ENCODE data around the gene PRKD2.
"Not testable (repeated sequence)": the region's sequence is repeated elsewhere in the genome, so short reads cannot be mapped to it uniquely, and the experiment has no call there.

Gene PRKD2

DNA sequence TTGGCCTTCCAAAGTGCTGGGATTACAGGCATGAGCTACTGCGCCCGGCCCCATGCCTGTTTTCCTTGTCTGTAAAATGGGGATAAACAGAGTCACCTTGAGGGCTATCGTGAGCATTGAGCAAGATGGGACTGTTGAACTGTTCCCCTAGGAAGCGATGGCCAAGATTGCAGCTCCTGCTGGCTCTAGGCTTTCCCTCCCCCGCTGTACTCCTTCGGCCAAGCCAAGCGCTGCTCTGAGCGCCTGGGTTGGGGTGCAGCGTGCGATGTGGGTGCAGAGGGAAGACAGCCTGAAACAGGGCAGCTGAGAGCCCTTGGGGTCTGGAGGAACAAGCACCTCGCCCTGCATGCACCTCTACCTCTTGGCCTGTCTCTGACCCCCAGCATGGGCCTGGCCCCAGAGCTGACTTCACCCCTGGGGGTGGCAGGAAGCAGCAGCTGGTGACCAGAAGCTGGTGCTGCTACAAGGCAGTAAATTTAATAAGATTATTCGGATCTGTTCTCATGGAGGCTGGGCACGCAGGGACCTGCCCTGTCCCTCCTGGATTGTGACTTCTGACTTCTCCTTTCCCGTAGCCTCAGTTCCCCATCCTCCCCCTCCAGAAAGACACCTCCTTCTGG lies 86.2 kb downstream of the PRKD2 start:
- no peak for ATAC-seq
- Mint-ChIP-seq H3K36me3 (peaks cover 20% of the 10 kb centered on the region), H3K27ac (no peak overlapping the region), H3K9me3 (no peaks in the 10 kb centered on the region), H3K4me3 (no peak overlapping the region), H3K27me3 (no peaks in the 10 kb centered on the region), H3K4me1 (peaks cover 49% of the 10 kb centered on the region)

DNA sequence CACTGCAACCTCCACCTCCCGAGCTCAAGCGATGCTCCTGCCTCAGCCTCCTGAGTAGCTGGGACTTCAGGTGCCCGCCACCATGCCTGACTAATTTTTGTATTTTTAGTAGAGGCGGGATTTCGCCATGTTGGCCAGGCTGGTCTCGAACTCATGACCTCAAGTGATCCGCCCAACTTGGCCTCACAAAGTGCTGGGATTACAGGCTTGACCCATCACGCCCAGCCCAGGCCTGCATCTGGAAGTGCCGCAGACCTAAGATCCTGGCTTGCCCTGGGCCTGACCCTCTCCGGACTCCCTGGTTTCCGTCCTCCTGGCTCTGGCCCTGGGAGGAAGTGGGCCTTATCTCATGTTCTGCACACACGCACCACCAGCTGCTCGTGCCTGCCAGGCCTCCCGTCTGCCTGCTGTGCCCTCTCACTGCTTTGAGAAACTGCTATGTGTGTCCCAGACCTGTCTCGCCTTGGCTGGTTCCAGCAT lies 87.3 kb downstream of the PRKD2 start:
- Mint-ChIP-seq H3K27ac (peak overlapping the region; percentile 18), H3K4me3 (no peak overlapping the region), H3K9me3 (no peaks in the 10 kb centered on the region), H3K4me1 (peaks cover 61% of the 10 kb centered on the region), H3K27me3 (no peaks in the 10 kb centered on the region), H3K36me3 (peaks cover 25% of the 10 kb centered on the region)
- no peak for ATAC-seq

DNA sequence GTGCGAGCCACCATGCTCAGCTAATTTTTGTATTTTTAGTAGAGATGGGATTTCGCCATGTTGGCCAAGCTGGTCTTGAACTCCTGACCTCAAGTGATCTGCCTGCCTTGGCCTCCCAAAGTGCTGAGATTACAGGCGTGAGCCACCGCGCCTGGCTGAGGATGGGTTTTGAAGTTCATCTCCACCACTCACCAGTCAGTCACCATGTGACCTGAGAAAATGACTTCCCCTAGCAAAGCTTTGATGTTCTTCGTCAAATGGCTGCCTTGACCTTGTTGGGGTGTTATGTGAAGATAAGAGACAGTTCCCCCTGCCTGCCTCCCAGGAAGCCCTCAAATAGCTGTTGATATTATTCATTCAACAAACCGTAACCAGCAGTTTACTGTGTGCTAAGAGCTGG lies 87.9 kb downstream of the PRKD2 start:
- peaks cover 66% of the 10 kb centered on the region for H3K4me1 Mint-ChIP-seq
- peaks cover 32% of the 10 kb centered on the region for H3K36me3 Mint-ChIP-seq
- not testable (repeated sequence) for H3K9me3 Mint-ChIP-seq, ATAC-seq, H3K4me3 Mint-ChIP-seq, H3K27me3 Mint-ChIP-seq
- peak overlapping the region; percentile 70 for H3K27ac Mint-ChIP-seq

DNA sequence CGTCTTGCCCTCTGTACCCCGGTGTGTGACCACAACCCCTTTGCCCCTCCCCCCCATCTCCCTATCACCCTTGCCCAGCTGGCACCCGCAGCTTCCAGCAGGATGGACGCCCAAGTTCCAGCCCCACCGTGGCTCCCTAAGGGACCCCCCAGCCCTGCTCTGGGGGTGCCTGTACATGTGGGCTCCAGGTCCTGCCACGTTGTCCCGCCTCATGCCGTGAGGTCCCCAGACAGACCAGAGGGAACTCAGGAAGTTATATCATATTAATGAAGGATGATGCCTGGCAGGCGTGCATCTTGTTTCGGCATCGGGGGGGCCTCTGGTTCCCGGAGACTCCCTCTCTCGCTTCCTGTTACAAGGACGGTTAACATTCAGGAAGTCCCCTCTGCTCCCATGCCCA lies 90.5 kb downstream of the PRKD2 start:
- H3K27ac Mint-ChIP-seq = peak overlapping the region; percentile 86
- H3K4me3 Mint-ChIP-seq = no peak overlapping the region
- peaks cover 65% of the 10 kb centered on the region for H3K4me1 Mint-ChIP-seq
- no peaks in the 10 kb centered on the region for H3K27me3 Mint-ChIP-seq
- no peak for ATAC-seq
- peaks cover 35% of the 10 kb centered on the region for H3K36me3 Mint-ChIP-seq
- no peaks in the 10 kb centered on the region for H3K9me3 Mint-ChIP-seq

DNA sequence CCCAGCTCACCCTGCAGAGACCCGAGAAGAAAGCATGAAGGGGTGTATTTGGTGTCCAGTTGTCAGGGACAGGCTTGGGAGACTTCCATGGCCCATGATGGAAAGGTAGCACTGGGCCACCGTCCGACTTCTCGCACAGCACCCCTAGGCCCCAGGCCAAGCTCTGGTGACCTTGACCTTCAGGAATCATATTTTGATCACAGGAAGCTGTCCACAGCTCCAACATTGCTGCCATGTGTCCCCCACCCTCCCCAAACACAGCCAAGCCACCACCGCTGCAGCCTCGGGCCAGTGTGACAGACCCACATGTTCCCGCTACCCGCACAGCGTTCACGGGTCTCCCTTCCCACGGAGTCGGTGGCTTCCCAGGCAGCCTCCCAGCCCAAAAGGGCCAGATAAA lies 91.2 kb downstream of the PRKD2 start:
- Mint-ChIP-seq H3K27me3 (no peaks in the 10 kb centered on the region), H3K27ac (peak overlapping the region; percentile 86), H3K4me3 (no peak overlapping the region), H3K4me1 (peaks cover 69% of the 10 kb centered on the region), H3K36me3 (peaks cover 38% of the 10 kb centered on the region), H3K9me3 (no peaks in the 10 kb centered on the region)
- ATAC-seq = no peak

DNA sequence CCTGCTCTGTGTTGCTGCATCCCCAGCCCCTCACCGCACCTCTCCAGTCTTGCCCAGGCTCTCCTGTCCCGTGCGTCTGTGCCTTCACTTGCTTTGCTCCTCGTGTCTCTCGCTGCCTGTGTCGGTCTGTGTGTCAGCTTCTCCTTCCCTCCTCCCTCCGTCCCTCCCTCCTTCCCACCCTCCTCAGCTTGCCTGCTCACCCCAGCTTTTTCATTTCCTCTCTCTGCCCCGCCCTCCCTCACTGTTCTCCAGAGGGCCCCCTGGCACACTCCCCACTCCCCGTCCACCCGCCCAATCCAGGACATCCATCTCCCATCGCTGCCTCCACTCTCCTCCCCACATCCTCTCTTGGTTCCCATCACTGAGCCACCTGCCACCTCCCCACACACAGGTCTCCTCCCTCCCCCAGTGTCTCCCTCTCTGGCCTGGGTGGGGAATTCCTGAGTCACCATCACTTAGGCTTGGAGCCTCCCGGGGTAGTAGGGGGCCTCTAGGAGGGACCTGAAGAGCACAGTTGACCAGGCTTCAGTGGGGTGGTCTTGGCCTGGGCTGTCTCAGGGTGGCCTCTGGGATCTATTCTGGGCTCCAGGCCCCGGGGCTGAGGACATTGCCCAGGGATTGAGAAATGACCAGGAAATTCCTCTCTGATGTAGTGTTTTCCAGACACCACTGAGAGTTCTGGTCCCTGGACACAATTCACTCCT lies 91.8 kb downstream of the PRKD2 start, which contains the start of gene PTGIR:
PTGIR (minus strand) TSS at position 132 of the 704 bp plus-strand sequence. CDS start 864 bp downstream, outside the sequence.
- peaks cover 45% of the 10 kb centered on the region for H3K36me3 Mint-ChIP-seq
- H3K27ac Mint-ChIP-seq = peak within 1 kb of the TSS; percentile 86
- no peaks in the 10 kb centered on the region for H3K9me3 Mint-ChIP-seq
- peak within 1 kb of the TSS; percentile 90 for H3K4me3 Mint-ChIP-seq
- peak; percentile 57 for ATAC-seq
- H3K27me3 Mint-ChIP-seq = no peaks in the 10 kb centered on the region
- peaks cover 74% of the 10 kb centered on the region for H3K4me1 Mint-ChIP-seq
